NK-92 treated with Interleukin-12 subunit alpha and Interleukin-12 subunit beta, amount 100 ng/mL, for 24 hours (cell line): ENCODE results near the gene HOXD9.

Experiments
- DNase-seq: peaks from one replicate; lab custom pipeline; 2025; lab: John Stamatoyannopoulos, UW

The HOXD9 gene

GRCh38 chr2:176155356-176156044 lies 33.0 kb downstream of the HOXD9 start:
- no peak for DNase-seq

DNA sequence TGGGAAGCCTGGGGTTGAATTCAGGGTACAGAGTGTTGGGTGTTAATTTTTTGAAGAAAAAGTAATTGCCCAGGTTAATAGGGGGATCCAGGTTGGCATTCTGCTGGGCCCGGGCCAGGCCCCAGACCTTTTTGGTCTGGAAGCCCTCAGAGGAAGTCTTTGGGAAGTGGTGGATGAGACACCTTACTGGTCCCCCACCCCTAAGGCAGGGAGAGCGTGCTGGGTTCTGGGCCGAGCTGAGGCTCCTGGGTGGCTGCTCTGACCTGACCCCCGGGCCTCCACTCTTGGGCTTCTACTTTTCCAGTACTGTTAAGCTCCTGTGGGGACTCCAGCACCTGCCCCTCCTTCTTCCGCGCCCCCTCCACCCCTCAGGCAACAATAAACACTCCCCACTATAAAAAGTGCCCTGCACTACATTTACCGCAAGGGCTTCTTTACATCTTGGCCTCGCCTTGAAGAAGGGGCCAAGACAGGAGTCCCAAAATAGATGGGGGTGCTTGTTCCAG lies 33.8 kb downstream of the HOXD9 start:
- DNase-seq = no peak

DNA sequence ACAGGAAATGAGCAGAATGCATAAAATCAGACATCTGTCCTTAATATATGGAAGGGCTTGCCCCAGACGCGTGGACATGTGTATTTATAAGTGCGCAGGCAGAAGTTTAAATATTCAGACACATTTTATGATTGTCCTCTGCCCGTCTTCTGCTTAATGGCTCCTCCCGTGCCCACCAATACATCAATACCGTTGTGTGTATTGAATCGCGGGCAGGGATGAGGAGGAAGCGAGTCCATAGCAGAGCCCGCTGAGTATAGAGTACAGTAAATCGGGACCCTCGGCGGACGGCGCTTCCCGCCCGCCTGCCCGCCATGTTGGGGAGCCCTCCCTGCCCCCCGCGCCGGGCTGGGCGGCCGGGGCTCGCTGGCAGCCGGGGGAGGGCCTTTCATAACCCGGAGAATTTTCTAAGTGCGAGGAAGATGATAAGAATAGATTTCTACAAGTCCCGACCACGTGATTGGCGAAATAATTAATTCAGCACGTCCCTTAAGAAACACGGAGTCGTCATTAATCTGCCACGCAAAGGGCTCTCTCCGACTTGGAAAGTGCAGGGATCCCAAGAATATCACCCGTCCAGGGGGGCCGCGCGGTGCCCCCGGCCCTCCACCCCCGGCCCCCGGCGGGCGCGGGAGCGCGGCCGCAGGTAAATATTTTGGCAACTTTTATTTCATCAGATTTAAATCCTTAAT lies 34.4 kb downstream of the HOXD9 start, which contains the start of gene HOXD3:
Gene HOXD3, plus strand, starts transcription at position 501 of the 692 bp plus-strand sequence. CDS start 11,808 bp downstream, outside the sequence.
- no peak for DNase-seq

GRCh38 chr2:176157499-176158185 lies 35.1 kb downstream of the HOXD9 start:
- no peak for DNase-seq

GRCh38 chr2:176158186-176158591 lies 35.7 kb downstream of the HOXD9 start:
- DNase-seq = no peak

DNA sequence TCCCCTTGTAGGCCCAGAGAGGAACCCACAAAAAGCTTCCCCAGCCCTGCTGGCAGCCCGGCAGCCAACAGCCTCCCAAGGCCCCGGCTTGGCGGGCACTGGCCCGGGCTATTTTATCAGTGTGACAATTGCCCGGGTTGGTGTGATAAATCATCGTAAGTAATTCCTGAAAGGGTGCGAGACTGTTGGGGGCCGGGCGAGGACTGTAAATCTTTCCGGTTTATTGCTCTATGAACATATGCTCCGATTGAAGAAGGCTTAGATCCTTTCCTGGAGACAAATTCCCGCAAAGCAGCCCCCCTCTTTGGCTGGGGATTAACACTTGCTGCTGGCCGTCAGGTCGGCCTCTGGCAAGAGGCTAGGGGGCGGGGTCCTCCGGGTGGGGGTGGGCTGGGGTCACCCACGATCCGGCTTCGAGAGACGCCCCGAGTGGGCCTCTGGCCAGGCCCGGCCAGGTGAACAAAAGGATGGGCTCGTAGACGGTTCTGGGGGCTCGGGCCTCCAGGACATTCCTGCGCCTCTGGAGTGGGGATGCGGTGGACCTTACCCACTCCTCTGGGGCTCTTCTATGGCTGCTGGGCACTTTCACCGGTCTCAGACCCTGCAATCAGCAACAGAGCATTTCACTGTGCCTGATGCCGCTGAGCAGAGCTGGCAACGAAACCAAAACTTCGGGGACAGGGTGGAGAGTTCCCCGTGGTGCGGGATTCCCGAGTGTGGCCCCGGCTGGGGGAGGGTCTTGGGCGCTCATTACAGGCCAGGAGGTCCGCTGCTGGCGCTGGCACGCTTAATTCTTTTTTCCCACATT lies 36.5 kb downstream of the HOXD9 start:
- DNase-seq = no peak

GRCh38 chr2:176159663-176160250 lies 37.2 kb downstream of the HOXD9 start:
- no peak for DNase-seq

GRCh38 chr2:176160251-176160985 lies 37.9 kb downstream of the HOXD9 start:
- no peak for DNase-seq

- no peak for DNase-seq
Observed at GRCh38 chr2:176160986-176161824, 38.7 kb downstream of the HOXD9 start.

DNA sequence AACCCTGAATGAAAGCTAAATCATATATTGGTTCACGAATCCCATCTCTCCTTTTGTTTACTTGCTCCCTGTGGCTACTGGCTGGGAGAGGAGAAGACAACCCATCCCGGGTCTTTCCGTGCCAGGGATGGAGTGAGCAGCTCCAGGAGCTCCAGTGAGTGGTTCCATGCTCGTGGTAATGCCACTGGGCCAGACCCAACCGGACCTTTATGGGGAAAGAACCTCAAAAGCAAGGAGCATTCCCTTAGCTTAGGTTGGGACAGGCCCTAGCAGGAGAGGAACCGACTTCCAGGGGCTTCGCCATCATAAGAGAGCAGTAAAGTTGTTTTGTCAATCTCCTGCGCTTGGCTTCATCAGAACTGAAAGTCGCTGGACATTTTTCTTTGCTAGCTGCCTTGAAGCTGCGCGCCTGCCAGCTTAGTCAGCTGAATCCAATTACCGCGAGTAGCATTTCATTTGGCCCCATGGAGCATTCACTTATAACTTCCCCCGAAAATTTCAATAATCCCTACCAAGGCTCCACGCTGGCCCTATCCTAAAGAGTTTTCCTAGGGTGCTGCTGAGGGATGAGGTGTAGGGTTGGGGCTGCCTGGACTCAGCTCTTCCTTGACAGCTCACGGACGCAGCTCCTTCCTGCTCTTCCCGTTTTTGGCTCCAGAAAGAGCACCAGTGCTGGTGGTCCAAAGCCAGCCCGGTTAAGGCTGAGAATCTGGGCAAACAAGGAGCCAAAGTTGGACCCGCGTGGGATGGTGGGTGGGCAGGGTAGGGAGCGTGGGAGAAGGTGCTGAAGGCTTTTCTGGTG lies 39.5 kb downstream of the HOXD9 start:
- no peak for DNase-seq

DNA sequence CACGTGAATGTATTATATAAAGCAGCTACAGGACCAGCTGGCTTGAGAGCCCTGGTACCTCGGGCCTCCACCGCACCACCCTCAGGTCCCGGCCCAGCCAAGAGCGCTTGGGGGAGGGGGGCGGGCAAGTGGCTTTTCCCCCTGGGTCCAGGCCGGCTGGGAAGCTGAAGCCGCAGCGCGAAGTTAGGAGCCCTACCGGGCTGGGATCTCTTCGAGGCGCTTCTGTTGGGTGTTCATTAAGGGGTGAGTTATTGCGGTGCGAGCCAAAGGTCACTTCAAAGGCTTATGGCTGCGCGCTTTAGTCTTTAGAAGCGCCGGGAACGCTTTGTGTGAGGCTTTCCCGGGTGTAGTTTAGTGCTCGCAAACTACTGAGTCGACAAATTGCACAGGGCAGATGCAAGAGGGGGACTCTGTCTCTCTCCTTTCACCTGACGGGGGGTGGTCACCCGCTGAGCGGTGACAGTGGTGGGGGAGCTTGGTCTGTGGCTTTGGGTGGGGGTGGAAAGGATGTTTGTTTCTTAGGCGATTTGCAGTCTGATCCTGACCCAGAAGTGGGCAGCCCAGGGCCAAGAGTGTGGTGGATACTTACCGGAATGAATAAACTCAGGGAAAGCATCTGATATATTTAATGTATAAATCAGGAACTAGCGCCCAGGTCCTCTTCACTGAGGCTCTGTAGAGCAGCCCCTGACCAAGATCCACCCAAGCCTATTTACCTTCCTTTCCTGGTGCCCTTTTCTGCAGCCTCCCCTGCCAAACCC lies 40.6 kb downstream of the HOXD9 start:
- DNase-seq = no peak

GRCh38 chr2:176163672-176164056 lies 41.1 kb downstream of the HOXD9 start:
- no peak for DNase-seq

DNA sequence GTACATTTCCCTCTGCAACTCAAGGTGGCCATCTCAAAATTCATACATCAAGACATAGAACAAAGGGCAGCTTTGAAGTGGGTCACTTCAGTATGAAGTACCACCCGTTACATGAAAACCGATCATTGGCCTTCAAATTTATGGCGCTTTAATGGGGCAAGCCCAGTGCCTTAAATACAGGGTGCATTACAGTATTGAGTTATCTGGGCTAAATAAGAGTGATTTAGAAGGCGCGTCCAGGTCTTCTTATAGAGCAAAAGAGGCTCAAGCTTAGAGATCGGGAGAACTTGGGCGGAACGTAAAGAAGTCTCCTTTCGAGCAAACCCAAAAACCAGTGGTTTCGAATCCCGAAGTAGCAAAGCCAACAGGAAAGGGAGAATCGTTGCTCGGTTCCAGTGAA lies 41.7 kb downstream of the HOXD9 start:
- DNase-seq = no peak

DNA sequence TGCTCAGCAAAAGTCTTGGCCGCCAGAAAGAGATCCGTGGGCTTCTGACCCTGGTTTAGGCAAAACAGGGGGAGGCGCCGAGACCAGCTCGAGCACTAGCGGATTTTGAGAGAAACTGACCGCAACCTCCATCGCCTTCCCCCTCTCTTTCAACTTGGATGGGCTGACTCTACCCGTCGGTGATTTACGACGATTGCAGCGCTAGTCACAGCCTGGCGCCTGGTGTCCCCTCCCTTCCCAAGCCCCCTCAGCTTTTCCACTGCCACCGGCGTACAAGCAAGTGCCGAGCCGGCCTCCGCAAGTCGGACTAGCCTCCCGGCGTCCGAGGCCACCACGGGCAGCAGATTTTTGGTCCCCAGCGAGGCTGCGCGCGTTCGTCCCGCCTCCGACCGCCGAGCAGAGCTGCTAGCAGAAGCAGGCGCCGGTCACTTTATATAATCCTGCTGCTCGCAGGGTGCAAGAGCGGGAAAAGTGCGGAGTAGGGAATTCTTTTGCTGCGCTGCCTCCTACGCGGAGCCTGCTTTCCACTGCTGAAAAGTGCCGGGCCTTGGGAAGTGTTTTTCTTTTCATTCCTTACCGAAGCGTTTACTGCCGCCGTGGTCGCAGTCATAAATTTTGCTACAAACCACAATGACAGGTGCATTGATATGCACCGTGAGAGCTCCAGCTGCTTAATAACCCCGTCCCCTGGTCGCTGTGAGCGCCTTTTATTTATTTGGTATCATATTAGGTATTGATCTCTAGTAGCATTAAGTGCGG lies 42.3 kb downstream of the HOXD9 start:
- DNase-seq = no peak

DNA sequence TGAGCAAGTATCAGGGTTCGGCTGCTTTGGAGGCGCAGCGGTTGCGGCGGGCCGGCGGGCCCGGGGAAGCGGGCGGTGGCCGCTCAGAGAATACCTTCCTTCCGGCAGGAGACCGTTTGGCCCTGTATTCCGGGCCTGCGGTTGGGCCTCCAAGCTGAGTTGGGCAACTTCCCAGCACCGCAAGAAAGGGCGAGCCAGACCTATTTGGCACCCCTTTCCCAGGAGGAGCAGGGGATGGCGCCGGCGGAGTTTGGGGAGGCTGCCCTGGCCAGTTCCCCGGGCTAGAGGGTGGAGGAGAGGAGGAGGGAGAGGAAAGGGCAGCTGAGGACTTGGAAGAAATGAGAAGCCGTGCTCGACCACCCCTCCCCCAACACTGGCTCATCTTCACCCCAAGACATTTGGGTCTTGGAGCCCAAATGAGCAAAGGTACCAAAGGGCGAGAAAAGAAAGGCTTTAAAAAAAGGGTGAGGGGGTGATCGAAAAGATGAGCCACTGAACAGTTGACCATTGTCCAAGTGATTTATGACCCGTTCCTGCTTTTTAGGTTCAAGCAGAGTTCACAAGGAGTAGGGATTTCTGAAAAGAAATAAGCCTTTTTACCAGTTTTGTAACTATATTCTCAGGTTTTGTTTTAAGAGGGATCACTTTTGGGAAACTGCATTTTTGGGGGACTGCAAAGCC lies 43.0 kb downstream of the HOXD9 start:
- no peak for DNase-seq

DNA sequence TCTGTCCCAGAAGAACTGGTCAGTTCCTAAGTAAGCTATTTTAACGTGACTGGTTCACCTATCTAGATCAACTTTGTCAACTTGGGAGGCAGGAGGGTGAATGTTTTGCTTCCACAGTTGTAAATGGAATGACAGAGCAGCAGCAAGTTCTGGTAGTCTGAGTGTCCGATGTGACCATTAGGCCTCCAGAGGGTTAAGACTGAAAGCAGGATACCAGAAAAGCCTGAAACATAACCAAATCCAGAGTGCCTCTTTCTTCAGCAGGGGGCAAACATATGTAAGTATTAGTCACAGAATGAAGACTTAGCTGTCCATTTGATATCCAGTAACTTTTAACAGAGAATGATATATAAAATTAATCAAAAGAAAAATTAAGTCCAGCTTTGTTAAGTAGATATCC lies 43.8 kb downstream of the HOXD9 start:
- DNase-seq = no peak

DNA sequence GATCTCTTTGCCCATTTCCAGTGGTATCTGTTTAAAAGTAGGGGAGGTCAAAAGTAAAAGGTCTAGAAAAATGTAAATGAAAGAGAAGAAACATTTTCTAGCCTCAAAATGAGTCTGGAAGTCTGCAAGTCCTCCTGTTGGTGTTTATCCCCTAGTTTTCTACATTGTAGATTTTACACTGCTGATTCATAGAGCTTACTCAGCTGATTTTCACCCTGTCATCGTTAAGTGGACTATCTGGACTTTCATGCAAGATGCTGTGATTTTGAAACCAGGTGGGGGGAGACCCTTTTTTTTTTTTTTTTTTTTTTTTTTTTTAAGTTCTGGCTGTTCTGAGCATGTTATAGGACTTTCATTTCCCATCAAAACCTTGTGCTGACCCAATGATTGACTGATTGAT lies 44.9 kb downstream of the HOXD9 start:
- no peak for DNase-seq
